Thoracic aorta (tissue), 2 donors: Measurements from ENCODE around the gene IRS1. TPM values are rescaled to one million over a fixed set of nuclear protein-coding genes. Genes with fewer than 3 reads are reported as not detected.
A peak's percentile ranks its signal among the peaks of the same experiment; 100 is the strongest.

Experiments
- ATAC-seq: fragments of 150-250 bp; one replicate; pipeline ENCODE4 v1.8.0; 2017; ENCODE audit warnings: low read depth; ENCODE audit not compliant: insufficient number of reproducible peaks, low FRiP score
- DNase-seq: peaks from one replicate; pipeline ENCODE4 v3.0.0-alpha.2; 2020; ENCODE audit warnings: low spot score
- H3K27ac ChIP-seq, 2 donors: fragments of 200-600 bp; sonication (generic); 1 replicate in 1 of 2; 2 replicates in 1 of 2; pipeline ENCODE4 v1.5.1; 2016; ENCODE audit warnings: mild to moderate bottlenecking in 2 of 2, moderate library complexity in 2 of 2
- H3K27me3 ChIP-seq: fragments of 200-600 bp; sonication (generic); replicated peaks from 2 replicates; pipeline ENCODE4 v1.6.0; 2016; ENCODE audit warnings: mild to moderate bottlenecking; ENCODE audit not compliant: insufficient read depth
- H3K36me3 ChIP-seq: fragments of 200-600 bp; sonication (generic); one replicate; pipeline ENCODE4 v1.5.1; 2016
- H3K4me1 ChIP-seq, 2 donors: fragments of 200-600 bp; sonication (generic); 1 replicate in 1 of 2; 2 replicates in 1 of 2; pipeline versions ENCODE4 v1.5.1 to v1.6.0; 2016; ENCODE audit warnings: low read depth in 2 of 2, mild to moderate bottlenecking in 1 of 2; ENCODE audit not compliant: control insufficient read depth in 1 of 2
- H3K4me3 ChIP-seq: fragments of 200-600 bp; sonication (generic); 2 replicates; pipeline ENCODE4 v1.5.1; 2016; ENCODE audit warnings: mild to moderate bottlenecking
- H3K9me3 ChIP-seq: fragments of 200-600 bp; sonication (generic); 2 replicates; pipeline ENCODE4 v1.5.1; 2016
- CTCF ChIP-seq: fragments of 200-600 bp; sonication (generic); IDR thresholded peaks from one replicate; pipeline ENCODE4 v1.5.1; 2019; ENCODE audit warnings: antibody characterized with exemption
- total RNA-seq, 2 donors: library from RNA; depleted of rRNA; stranded (reverse); fragments of >200 nt; gene quantifications; one replicate each; pipeline versions ENCODE4 v1.1.0 to v1.2.3, GENCODE V29; 2016

IRS1 gene
- total RNA-seq, 2 donors from 2014 or later: 18.8 to 23.1 TPM

DNA sequence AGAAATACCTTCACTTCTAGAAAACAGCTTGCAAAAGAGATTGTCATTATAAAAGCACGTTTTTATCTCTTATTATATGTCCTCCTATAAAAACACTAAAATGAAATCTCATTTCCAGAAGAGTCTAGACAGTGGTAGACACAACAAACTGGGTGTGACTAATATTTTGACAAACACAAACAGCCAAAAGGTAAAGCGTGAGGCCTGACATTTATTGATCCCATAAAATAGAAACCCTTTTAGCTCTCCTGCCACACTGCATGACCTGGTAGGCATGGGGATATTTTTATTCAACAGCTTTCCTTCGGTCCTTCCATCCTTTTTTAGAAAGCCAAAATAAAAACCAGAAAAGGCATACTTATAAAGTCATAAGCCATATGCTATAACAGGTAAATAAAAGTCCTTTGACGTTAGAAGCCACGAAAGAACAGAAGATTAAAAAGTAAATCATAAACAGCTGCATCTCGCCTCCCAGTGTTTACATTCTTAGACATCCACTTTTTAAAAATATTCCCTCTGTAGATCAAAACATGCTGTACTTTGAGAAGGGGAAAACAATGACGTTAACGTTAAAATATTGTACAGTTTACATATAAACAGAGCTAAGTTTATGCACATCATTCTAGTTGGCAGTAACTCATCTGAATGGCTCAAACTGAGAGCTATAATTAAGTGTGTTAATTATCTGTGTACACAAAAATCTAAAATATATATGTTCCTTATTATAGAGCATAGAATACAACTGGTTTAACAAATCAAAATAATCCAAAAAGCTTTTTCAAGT lies 44.6 kb downstream of the IRS1 start:
- H3K27ac ChIP-seq: peak overlapping the region; percentile 7 to 49

DNA sequence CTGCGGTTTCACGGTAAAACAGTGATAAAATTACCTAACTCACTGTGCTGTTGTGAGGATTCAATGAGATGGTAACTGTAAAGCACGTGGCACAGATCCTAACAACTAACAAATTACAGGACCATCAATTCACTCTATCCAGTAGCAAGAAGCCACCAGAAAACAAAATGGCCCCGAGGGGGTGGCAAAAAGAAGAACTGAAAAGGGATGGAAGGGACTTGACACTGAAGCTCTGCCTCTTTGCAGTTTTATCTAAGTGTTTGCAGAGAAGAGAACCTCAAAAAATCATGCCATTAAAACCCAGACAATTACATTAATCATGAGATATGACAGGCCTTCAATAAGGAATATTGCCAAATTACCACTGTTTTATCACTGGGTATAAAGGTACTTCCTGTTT lies 46.7 kb downstream of the IRS1 start:
- peaks cover 8 to 30% of the 10 kb centered on the region in 2 donors for H3K4me1 ChIP-seq
- no peaks in the 10 kb centered on the region for H3K9me3 ChIP-seq
- DNase-seq (no peak), ATAC-seq (no peak)
- H3K27ac ChIP-seq: no peak overlapping the region
- no peak for TF ChIP-seq CTCF
- H3K4me3 ChIP-seq: no peak overlapping the region
- no peaks in the 10 kb centered on the region for H3K27me3 ChIP-seq
- H3K36me3 ChIP-seq: no peaks in the 10 kb centered on the region

More for the DNA sequence above, 44.6 kb downstream of the IRS1 start:
- DNase-seq: no peak
- Histone ChIP-seq H3K9me3 (no peaks in the 10 kb centered on the region), H3K27me3 (no peaks in the 10 kb centered on the region), H3K4me3 (peak overlapping the region; percentile 6), H3K36me3 (no peaks in the 10 kb centered on the region), H3K4me1 (peaks cover 23 to 45% of the 10 kb centered on the region in 2 donors)
- no peak for ATAC-seq
- no peak for TF ChIP-seq CTCF

DNA sequence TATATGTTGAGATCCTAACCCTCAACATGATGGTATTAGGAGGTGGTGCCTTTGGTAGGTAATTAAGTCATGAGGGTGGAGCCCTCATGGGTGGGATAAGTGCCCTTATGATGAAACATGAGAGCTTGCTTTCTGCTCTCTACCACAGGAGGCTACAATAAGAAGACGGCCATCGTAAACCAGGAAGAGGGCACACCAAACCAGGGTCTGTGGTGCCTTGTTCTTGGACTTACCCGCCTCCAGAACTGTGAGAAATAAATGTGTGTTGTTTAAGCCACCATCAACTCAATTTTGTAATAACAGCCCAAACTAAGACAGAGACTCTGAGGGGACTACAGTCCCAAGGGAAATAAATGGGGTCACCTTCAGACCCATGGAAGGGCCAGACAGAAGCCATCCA lies 52.3 kb downstream of the IRS1 start:
- no peaks in the 10 kb centered on the region for H3K36me3 ChIP-seq
- DNase-seq (no peak), ATAC-seq (no peak)
- no peaks in the 10 kb centered on the region for H3K27me3 ChIP-seq
- peaks cover 5 to 19% of the 10 kb centered on the region in 2 donors for H3K4me1 ChIP-seq
- no peak for TF ChIP-seq CTCF
- H3K4me3 ChIP-seq: no peak overlapping the region
- no peak overlapping the region for H3K27ac ChIP-seq
- no peaks in the 10 kb centered on the region for H3K9me3 ChIP-seq

GRCh38 chr2:226746196-226746800 lies 53.3 kb downstream of the IRS1 start:
- Histone ChIP-seq H3K9me3 (no peaks in the 10 kb centered on the region), H3K36me3 (no peaks in the 10 kb centered on the region), H3K4me1 (peaks cover 8 to 29% of the 10 kb centered on the region in 2 donors), H3K27me3 (no peaks in the 10 kb centered on the region), H3K4me3 (no peak overlapping the region), H3K27ac (no peak overlapping the region)
- DNase-seq (no peak), ATAC-seq (no peak)
- no peak for TF ChIP-seq CTCF

DNA sequence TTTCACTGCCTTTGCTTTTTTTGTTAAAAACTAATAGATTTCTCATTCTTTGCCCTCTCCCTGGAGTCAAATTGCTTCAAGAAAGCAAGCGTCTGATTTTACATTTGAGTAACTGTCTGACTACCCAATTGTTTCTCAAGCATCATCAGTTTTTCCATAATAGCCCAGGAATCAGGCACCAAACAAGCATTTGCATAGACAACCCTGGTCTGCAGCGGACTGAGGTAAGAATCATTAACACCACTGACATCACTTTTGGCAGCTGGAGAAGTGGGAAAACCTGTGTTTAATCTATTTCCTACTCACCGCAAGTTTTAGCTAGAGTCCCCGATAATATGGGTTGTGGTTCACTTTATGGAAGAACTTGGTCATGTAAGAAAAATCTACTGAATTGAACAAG lies 55.7 kb downstream of the IRS1 start:
- TF ChIP-seq CTCF: no peak
- H3K9me3 ChIP-seq: no peaks in the 10 kb centered on the region
- ATAC-seq (no peak), DNase-seq (no peak)
- peaks cover 8 to 49% of the 10 kb centered on the region in 2 donors for H3K4me1 ChIP-seq
- no peak overlapping the region for H3K4me3 ChIP-seq
- H3K36me3 ChIP-seq: no peaks in the 10 kb centered on the region
- no peak overlapping the region for H3K27ac ChIP-seq
- no peaks in the 10 kb centered on the region for H3K27me3 ChIP-seq
